Measurements from ENCODE around the gene MOB1B.
"Not testable (repeated sequence)": the region's sequence is repeated elsewhere in the genome, so short reads cannot be mapped to it uniquely, and the experiment has no call there.

MOB1B gene

GRCh38 chr4:70956549-70957210 is 54.5 kb downstream of the MOB1B start:
- DNase-seq (ENCODE audit: low spot score) = no peak

GRCh38 chr4:70958681-70959080 is 56.5 kb downstream of the MOB1B start:
- DNase-seq (ENCODE audit: low spot score) = no peak

- no peak for DNase-seq (ENCODE audit: low spot score)
Measured at GRCh38 chr4:70969076-70969475, 66.9 kb downstream of the MOB1B start.

GRCh38 chr4:70976252-70976651 is 74.1 kb downstream of the MOB1B start:
- DNase-seq (ENCODE audit: low spot score) = no peak

GRCh38 chr4:70979445-70980008 is 77.4 kb downstream of the MOB1B start:
- no peak for DNase-seq (ENCODE audit: low spot score)

GRCh38 chr4:70980196-70980595 is 78.0 kb downstream of the MOB1B start:
- no peak for DNase-seq (ENCODE audit: low spot score)

GRCh38 chr4:70984106-70984505 is 81.9 kb downstream of the MOB1B start:
- no peak for DNase-seq (ENCODE audit: low spot score)

- DNase-seq (ENCODE audit: low spot score) = no peak
Measured at GRCh38 chr4:70984589-70984988, 82.4 kb downstream of the MOB1B start.

GRCh38 chr4:70991596-70991995 is 89.4 kb downstream of the MOB1B start:
- DNase-seq (ENCODE audit: low spot score) = no peak

GRCh38 chr4:70992391-70992881 is 90.3 kb downstream of the MOB1B start:
- no peak for DNase-seq (ENCODE audit: low spot score)

GRCh38 chr4:70993181-70994068 is 91.3 kb downstream of the MOB1B start, which contains the start of gene DCK:
DCK (plus strand) TSS chr4:70993649; CDS start chr4:70993836, 187 bp downstream.
- DNase-seq (ENCODE audit: low spot score) = peak; percentile 97

GRCh38 chr4:70994069-70994366 is 91.8 kb downstream of the MOB1B start:
- no peak for DNase-seq (ENCODE audit: low spot score)

- no peak for DNase-seq (ENCODE audit: low spot score)
Measured at GRCh38 chr4:70994387-70995099, 92.4 kb downstream of the MOB1B start.

- DNase-seq (ENCODE audit: low spot score) = no peak
Measured at GRCh38 chr4:70996018-70996360, 93.8 kb downstream of the MOB1B start.

GRCh38 chr4:70997036-70997435 is 94.9 kb downstream of the MOB1B start:
- no peak for DNase-seq (ENCODE audit: low spot score)

GRCh38 chr4:70997546-70997945 is 95.4 kb downstream of the MOB1B start:
- DNase-seq (ENCODE audit: low spot score) = no peak

GRCh38 chr4:70999639-71000038 is 97.5 kb downstream of the MOB1B start:
- DNase-seq (ENCODE audit: low spot score) = not testable (repeated sequence)

GRCh38 chr4:71001363-71001762 is 99.2 kb downstream of the MOB1B start:
- not testable (repeated sequence) for DNase-seq (ENCODE audit: low spot score)

GRCh38 chr4:71004281-71004851 is 102.2 kb downstream of the MOB1B start:
- no peak for DNase-seq (ENCODE audit: low spot score)

GRCh38 chr4:71005025-71005424 is 102.9 kb downstream of the MOB1B start:
- not testable (repeated sequence) for DNase-seq (ENCODE audit: low spot score)

- DNase-seq (ENCODE audit: low spot score) = no peak
Measured at GRCh38 chr4:71006203-71006907, 104.2 kb downstream of the MOB1B start.

All from iPS-NIHi11 (cell line).